Measurements from ENCODE around the gene EIF2A. TPM values are rescaled to one million over a fixed set of nuclear protein-coding genes. Genes with fewer than 3 reads are reported as not detected.
"Not testable (repeated sequence)": the region's sequence is repeated elsewhere in the genome, so short reads cannot be mapped to it uniquely, and the experiment has no call there.

The EIF2A gene
- total RNA-seq, 2 experiments from 2014 or later, result 85.6 to 105 TPM

DNA sequence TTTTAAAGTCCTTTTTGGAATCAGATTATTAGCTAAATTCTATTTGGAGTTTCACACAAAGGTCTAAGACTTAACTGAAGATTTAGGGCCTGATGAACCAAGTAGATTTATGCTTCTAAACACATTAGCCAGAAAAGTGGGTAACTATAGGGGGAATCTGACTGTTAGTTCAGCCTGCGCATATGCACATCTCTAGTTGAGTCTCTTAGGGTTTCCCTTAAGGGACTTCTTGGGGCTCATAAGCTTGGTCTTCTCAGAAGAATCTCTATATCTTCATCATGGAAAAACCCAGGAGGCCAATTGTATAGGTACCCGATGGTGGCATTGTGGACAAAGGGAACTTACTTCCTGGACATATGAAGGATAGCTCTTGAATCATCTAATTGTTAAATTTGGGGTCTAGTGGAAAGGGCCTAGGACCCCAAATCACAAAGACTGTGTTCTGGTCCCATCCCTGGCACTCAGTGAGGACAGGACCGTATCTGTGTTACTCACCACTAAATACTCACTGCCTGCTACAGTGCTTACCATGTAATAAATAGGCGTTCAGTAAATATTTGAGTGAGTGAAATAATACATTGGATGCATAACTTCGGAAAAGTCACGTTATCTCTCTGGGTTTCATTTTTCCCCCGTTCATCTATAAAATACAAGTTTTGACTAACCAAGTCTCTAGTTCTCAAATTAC lies 73.6 kb downstream of the EIF2A start:
- H4K20me1 ChIP-seq (ENCODE audit: insufficient read depth, low read length), result peaks cover 40% of the 10 kb centered on the region
- H3K36me3 ChIP-seq (ENCODE audit: insufficient read depth, low read length), result peaks cover 86% of the 10 kb centered on the region
- no peaks in the 10 kb centered on the region for H3K9me2 ChIP-seq (ENCODE audit: insufficient read depth, low read length)
- CTCF ChIA-PET (ENCODE audit: unreplicated experiment), result no interaction called here
- BruUV-seq (replicated peaks), result no TSS peak
- intact Hi-C loops (cut with micrococcal nuclease; ENCODE audit: unreplicated experiment), result no loop called here
- H3K4me2 ChIP-seq (ENCODE audit: low read length), result no peak overlapping the region
- no peak for DNase-seq (ENCODE audit: low spot score)
- H3K79me2 ChIP-seq (ENCODE audit: insufficient read depth, low read depth, low read length), result peaks cover 87% of the 10 kb centered on the region
- H2AFZ ChIP-seq (ENCODE audit: low read length), result no peak overlapping the region
- POLR2A ChIA-PET, result interaction anchor here (1.0 to 1.3 kb wide), 2 partner anchors 8 to 13 kb away, joined by 3 to 4 read pairs; no protein-coding TSS in a partner anchor
- no peak overlapping the region for H3K27ac ChIP-seq (ENCODE audit: low read depth, low read length, poor library complexity, severe bottlenecking)
- no peaks in the 10 kb centered on the region for H3K4me1 ChIP-seq (ENCODE audit: insufficient read depth, low read length, poor library complexity, severe bottlenecking)
- TF ChIP-seq, protein P1, sequence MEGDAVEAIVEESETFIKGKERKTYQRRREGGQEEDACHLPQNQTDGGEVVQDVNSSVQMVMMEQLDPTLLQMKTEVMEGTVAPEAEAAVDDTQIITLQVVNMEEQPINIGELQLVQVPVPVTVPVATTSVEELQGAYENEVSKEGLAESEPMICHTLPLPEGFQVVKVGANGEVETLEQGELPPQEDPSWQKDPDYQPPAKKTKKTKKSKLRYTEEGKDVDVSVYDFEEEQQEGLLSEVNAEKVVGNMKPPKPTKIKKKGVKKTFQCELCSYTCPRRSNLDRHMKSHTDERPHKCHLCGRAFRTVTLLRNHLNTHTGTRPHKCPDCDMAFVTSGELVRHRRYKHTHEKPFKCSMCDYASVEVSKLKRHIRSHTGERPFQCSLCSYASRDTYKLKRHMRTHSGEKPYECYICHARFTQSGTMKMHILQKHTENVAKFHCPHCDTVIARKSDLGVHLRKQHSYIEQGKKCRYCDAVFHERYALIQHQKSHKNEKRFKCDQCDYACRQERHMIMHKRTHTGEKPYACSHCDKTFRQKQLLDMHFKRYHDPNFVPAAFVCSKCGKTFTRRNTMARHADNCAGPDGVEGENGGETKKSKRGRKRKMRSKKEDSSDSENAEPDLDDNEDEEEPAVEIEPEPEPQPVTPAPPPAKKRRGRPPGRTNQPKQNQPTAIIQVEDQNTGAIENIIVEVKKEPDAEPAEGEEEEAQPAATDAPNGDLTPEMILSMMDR (conservative IDR thresholded peaks at IDR 0.05; ENCODE audit: low read length), result no peak
- no peak for TF ChIP-seq EZH2phosphoT487 (IDR thresholded peaks at IDR 0.05; ENCODE audit: borderline replicate concordance, low read depth, low read length)
- H3K9me3 ChIP-seq (ENCODE audit: low read length), result 0 out of 2 replicates have a peak, but pooled peaks cover 11% of the 10 kb centered on the region
- H3K4me3 ChIP-seq (ENCODE audit: low read depth, low read length, poor library complexity, severe bottlenecking), result no peak overlapping the region

DNA sequence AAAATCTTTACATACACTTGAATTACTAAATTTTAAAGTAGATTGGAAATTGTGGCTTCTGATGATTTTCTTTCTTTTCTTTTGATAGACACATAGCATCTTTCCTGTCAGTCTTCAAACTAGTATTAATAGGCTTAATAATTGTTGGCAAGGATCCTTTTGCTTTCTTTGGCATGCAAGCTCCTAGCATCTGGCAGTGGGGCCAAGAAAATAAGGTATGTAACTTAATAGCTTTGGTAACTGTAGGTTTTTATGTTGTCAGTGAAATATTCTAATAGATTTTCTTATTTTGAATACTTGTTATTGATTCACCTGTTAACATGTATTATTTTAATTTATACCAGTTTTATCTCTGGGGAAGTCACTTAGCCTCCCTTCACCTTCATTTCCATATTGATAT lies 76.4 kb downstream of the EIF2A start:
- CTCF ChIA-PET (ENCODE audit: unreplicated experiment); H3K4me2 ChIP-seq (ENCODE audit: low read length); BruUV-seq (replicated peaks); H3K9me3 ChIP-seq (ENCODE audit: low read length); intact Hi-C loops (cut with micrococcal nuclease; ENCODE audit: unreplicated experiment); H3K9me2 ChIP-seq (ENCODE audit: insufficient read depth, low read length); DNase-seq (ENCODE audit: low spot score); H2AFZ ChIP-seq (ENCODE audit: low read length); H3K4me1 ChIP-seq (ENCODE audit: insufficient read depth, low read length, poor library complexity, severe bottlenecking); H3K27ac ChIP-seq (ENCODE audit: low read depth, low read length, poor library complexity, severe bottlenecking); H3K4me3 ChIP-seq (ENCODE audit: low read depth, low read length, poor library complexity, severe bottlenecking): not testable (repeated sequence)
- peaks cover 28% of the 10 kb centered on the region for H4K20me1 ChIP-seq (ENCODE audit: insufficient read depth, low read length)
- POLR2A ChIA-PET, result interaction anchor here (0.6 kb wide), 2 partner anchors 65 to 84 kb away, joined by 3 read pairs; no protein-coding TSS in a partner anchor
- H3K36me3 ChIP-seq (ENCODE audit: insufficient read depth, low read length), result peaks cover 96% of the 10 kb centered on the region
- peaks cover 83% of the 10 kb centered on the region for H3K79me2 ChIP-seq (ENCODE audit: insufficient read depth, low read depth, low read length)

DNA sequence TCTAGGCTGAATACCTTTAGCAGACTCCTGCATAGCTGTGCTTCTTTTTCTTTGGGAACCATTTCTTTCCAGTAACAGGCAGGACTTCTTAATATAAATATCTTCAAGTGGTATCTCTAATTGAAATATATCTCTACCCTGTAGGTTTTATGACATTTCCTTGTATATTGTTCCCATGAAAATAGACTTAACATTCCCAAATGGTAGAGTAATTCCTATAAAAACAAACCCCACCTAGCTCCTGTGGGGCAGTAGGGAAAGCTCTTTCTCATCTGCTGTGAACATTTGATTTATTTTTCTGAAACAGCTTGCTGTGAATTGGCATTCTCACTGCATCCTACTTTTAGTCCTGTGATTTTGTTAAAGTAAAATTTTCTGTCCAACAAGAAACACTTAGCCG lies 77.4 kb downstream of the EIF2A start:
- Histone ChIP-seq H3K79me2 (ENCODE audit: insufficient read depth, low read depth, low read length) (peaks cover 73% of the 10 kb centered on the region), H3K9me3 (ENCODE audit: low read length) (no peaks in the 10 kb centered on the region), H3K4me3 (ENCODE audit: low read depth, low read length, poor library complexity, severe bottlenecking) (no peak overlapping the region), H2AFZ (ENCODE audit: low read length) (no peak overlapping the region), H3K4me1 (ENCODE audit: insufficient read depth, low read length, poor library complexity, severe bottlenecking) (no peaks in the 10 kb centered on the region), H3K27ac (ENCODE audit: low read depth, low read length, poor library complexity, severe bottlenecking) (no peak overlapping the region), H3K36me3 (ENCODE audit: insufficient read depth, low read length) (peaks cover 96% of the 10 kb centered on the region), H3K4me2 (ENCODE audit: low read length) (no peak overlapping the region), H4K20me1 (ENCODE audit: insufficient read depth, low read length) (peaks cover 24% of the 10 kb centered on the region), H3K9me2 (ENCODE audit: insufficient read depth, low read length) (no peaks in the 10 kb centered on the region)
- no TSS peak for BruUV-seq (replicated peaks)
- ChIA-PET POLR2A (interaction anchor here (1.0 kb wide), 2 partner anchors 15 to 79 kb away, joined by 3 read pairs; no protein-coding TSS in a partner anchor), CTCF (ENCODE audit: unreplicated experiment) (no interaction called here)
- TF ChIP-seq, protein P1 (conservative IDR thresholded peaks at IDR 0.05; ENCODE audit: low read length), result no peak
- no peak for TF ChIP-seq EZH2phosphoT487 (IDR thresholded peaks at IDR 0.05; ENCODE audit: borderline replicate concordance, low read depth, low read length)
- no peak for DNase-seq (ENCODE audit: low spot score)
- intact Hi-C loops (cut with micrococcal nuclease; ENCODE audit: unreplicated experiment), result no loop called here

All from OCI-LY7 (cell line).